ENCODE measurements around the gene UBE2V1. TPM values are rescaled to one million over a fixed set of nuclear protein-coding genes. Genes with fewer than 3 reads are reported as not detected.

UBE2V1 gene
- total and polyA plus RNA-seq, 2 donors (not counting 3 experiments of a cell fraction or from before 2014, with no cell fraction given) = 145 to 156 TPM

DNA sequence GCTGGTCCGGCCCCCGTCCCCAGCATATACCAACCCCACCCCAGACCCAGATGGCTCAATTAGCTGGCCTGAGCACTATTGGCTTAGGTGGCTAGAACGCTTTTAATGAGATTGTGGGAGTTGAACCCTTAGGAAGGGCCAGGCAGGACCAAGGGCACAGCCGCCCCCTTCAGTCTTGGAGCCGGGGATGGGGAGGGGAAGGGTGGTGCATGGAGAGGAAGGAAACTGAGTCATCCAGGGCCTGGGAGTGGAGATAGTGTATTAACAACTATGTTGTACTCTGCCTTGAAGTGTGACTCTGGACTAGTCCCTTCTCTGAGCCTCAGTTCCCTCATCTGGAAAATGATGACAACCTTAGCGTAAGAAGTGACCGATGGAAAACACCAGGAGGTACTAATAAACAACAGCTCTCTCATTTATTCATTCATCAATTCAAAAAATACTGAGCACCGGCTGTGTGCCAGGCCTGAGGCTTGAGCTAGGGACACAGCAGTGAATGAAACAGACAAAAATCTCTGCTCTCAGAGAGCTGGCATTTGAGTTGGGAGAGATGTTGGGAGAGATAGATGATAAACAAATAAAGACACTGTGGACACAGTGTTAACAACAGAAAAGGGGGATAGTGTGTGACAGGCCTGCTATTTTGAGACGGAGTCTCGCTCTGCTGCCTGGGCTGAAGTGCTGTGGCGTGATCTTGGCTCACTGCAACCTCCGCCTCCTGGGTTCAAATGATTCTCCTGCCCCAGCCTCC is 29.0 kb upstream of the UBE2V1 start:
- intact Hi-C loops (cut with micrococcal nuclease) = loop anchor here (1.0 kb wide), 1 partner anchor 27 kb away; no protein-coding TSS in a partner anchor
- TSS peak; percentile 87 for BruUV-seq (replicated peaks)

More for the DNA sequence above, 29.0 kb upstream of the UBE2V1 start:
- peak; percentile 84 for TF ChIP-seq GATA2 (IDR thresholded peaks at IDR 0.05; ENCODE audit: insufficient read depth, insufficient read length, low read depth, low read length)
- no peak for TF ChIP-seq POLR2A (IDR thresholded peaks at IDR 0.05; ENCODE audit: low read depth, low read length)
- TF ChIP-seq, protein P1, sequence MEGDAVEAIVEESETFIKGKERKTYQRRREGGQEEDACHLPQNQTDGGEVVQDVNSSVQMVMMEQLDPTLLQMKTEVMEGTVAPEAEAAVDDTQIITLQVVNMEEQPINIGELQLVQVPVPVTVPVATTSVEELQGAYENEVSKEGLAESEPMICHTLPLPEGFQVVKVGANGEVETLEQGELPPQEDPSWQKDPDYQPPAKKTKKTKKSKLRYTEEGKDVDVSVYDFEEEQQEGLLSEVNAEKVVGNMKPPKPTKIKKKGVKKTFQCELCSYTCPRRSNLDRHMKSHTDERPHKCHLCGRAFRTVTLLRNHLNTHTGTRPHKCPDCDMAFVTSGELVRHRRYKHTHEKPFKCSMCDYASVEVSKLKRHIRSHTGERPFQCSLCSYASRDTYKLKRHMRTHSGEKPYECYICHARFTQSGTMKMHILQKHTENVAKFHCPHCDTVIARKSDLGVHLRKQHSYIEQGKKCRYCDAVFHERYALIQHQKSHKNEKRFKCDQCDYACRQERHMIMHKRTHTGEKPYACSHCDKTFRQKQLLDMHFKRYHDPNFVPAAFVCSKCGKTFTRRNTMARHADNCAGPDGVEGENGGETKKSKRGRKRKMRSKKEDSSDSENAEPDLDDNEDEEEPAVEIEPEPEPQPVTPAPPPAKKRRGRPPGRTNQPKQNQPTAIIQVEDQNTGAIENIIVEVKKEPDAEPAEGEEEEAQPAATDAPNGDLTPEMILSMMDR (IDR thresholded peaks at IDR 0.05; ENCODE audit: extremely low read depth in 1 of 2, insufficient read depth in 1 of 2, low read depth in 1 of 2, low read length in 2 of 2) = no peak
- no peak for TF ChIP-seq EZH2 (IDR thresholded peaks at IDR 0.05; ENCODE audit: borderline replicate concordance, low read depth, low read length, severe bottlenecking)
- peak; percentile 33 for TF ChIP-seq MYC (IDR thresholded peaks at IDR 0.05; ENCODE audit: low read depth, low read length)
- TF ChIP-seq POLR2AphosphoS5 (IDR thresholded peaks at IDR 0.05; ENCODE audit: insufficient read depth, low read depth, low read length) = peak; percentile 71
- TF ChIP-seq, protein P2, sequence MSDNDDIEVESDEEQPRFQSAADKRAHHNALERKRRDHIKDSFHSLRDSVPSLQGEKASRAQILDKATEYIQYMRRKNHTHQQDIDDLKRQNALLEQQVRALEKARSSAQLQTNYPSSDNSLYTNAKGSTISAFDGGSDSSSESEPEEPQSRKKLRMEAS (IDR thresholded peaks at IDR 0.05; ENCODE audit: insufficient read depth, insufficient read length) = no peak
- TF ChIP-seq FOS (IDR thresholded peaks at IDR 0.05; ENCODE audit: borderline replicate concordance, insufficient read depth, low read length) = peak; percentile 92
- peak; percentile 88 for TF ChIP-seq JUN (IDR thresholded peaks at IDR 0.05; ENCODE audit: borderline replicate concordance, insufficient read depth, insufficient read length, low read depth)
- no peaks in the 10 kb centered on the region for H3K9me3 ChIP-seq (replicated peaks; ENCODE audit: control insufficient read depth, insufficient read depth, low read length)
- H3K4me3 ChIP-seq (replicated peaks in 1 of 3; ENCODE audit: insufficient read depth in 1 of 3, low read depth in 1 of 3, low read length in 3 of 3) = no peak overlapping the region
- H3K9ac ChIP-seq (replicated peaks; ENCODE audit: extremely low read depth, insufficient read depth, low read length) = peak overlapping the region; percentile 49
- H3K27me3 ChIP-seq (ENCODE audit: control insufficient read depth in 2 of 2, insufficient read depth in 2 of 2, low read length in 2 of 2) = no peaks in the 10 kb centered on the region
- peaks cover 86% of the 10 kb centered on the region for H3K79me2 ChIP-seq (ENCODE audit: control insufficient read depth, insufficient read depth, low read length)
- H4K20me1 ChIP-seq (replicated peaks; ENCODE audit: control insufficient read depth, extremely low read depth, insufficient read depth, low read length) = no peaks in the 10 kb centered on the region
- DNase-seq (ENCODE audit: low read depth, low spot score) = peak; percentile 90
- no peaks in the 10 kb centered on the region for H3K9me1 ChIP-seq (replicated peaks; ENCODE audit: control insufficient read depth, extremely low read depth, insufficient read depth, low read length)
- ChIA-PET CTCF (interaction anchor here (0.5 to 2.2 kb wide), 12 partner anchors 10 to 657 kb away, joined by 3 to 10 read pairs (median 6); no protein-coding TSS in a partner anchor), POLR2A (interaction anchor here (0.8 to 1.1 kb wide), 3 partner anchors 11 to 26 kb away, joined by 3 to 4 read pairs (median 3); partner anchors contain the start of gene PEDS1)
- FAIRE-seq = peak; percentile 99
- peak overlapping the region; percentile 82 for H3K27ac ChIP-seq (ENCODE audit: insufficient read depth, low read depth, low read length)
- peaks cover 25 to 26% of the 10 kb centered on the region in 2 experiments for H3K36me3 ChIP-seq (ENCODE audit: control insufficient read depth in 2 of 2, extremely low read depth in 1 of 2, insufficient read depth in 2 of 2, low read length in 2 of 2)
- peak overlapping the region; percentile 68 for H3K4me2 ChIP-seq (ENCODE audit: insufficient read depth, low read length)
- peaks cover 64% of the 10 kb centered on the region for H3K4me1 ChIP-seq (ENCODE audit: control insufficient read depth, extremely low read depth, insufficient read depth, low read length)
- no peak overlapping the region for H2AFZ ChIP-seq (ENCODE audit: low read depth, low read length)
- dilution Hi-C loops (cut with MboI; ENCODE audit: extremely low pct_ligation_motif_present, low sequenced_read_pairs) = no loop called here

Measured in endothelial cell of umbilical vein (primary cell).